GM12864 (cell line): ENCODE results near the gene ADAD2.

Experiments
- DNase-seq: peaks from one replicate; pipeline ENCODE4 v3.0.0-alpha.2; 2011; ENCODE audit warnings: low read depth
- H3K4me3 ChIP-seq: 2 replicates; pipeline ENCODE4 v1.5.1; 2011; ENCODE audit warnings: mild to moderate bottlenecking, low read depth, low read length, control low read depth
- CTCF ChIP-seq: IDR thresholded peaks from 2 replicates; pipeline ENCODE4 v1.5.1; 2011; ENCODE audit warnings: low read depth, mild to moderate bottlenecking, moderate library complexity, low read length, control low read depth, inconsistent platforms; ENCODE audit errors: missing control alignments

Gene ADAD2

GRCh38 chr16:84205976-84206691, 15.2 kb downstream of the ADAD2 start:
- no peak for TF ChIP-seq CTCF
- no peak overlapping the region for H3K4me3 ChIP-seq
- no peak for DNase-seq

- no peak overlapping the region for H3K4me3 ChIP-seq
- no peak for DNase-seq
- TF ChIP-seq CTCF = no peak
Observed at GRCh38 chr16:84207251-84207650, 16.3 kb downstream of the ADAD2 start.

GRCh38 chr16:84207879-84208278, 16.9 kb downstream of the ADAD2 start:
- no peak for TF ChIP-seq CTCF
- DNase-seq = no peak
- no peak overlapping the region for H3K4me3 ChIP-seq

- no peak overlapping the region for H3K4me3 ChIP-seq
- TF ChIP-seq CTCF = no peak
- no peak for DNase-seq
Observed at GRCh38 chr16:84209989-84210388, 19.0 kb downstream of the ADAD2 start.

GRCh38 chr16:84212154-84212553, 21.2 kb downstream of the ADAD2 start:
- no peak for DNase-seq
- H3K4me3 ChIP-seq = no peak overlapping the region
- no peak for TF ChIP-seq CTCF

DNA sequence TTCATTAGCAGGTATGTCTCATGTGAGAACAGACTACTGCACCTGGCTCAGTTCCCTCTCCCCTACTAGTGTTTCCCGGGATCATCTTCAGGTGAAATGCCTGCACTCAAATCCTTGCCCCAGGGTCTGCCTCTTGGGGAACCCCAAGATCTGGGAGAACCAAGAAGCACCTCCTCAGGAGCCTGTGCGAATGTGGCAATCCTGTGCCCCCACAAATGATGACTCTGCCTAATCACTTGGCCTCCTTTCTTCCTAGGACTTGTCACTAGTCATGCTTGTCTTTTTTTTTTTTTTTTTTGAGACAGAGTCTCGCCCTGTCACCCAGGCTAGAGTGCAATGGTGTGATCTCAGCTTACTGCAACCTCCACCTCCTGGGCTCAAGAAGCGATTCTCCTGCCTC, 21.7 kb downstream of the ADAD2 start:
- DNase-seq = no peak
- no peak for TF ChIP-seq CTCF
- H3K4me3 ChIP-seq = no peak overlapping the region

GRCh38 chr16:84214451-84215066, 23.6 kb downstream of the ADAD2 start:
- no peak for DNase-seq
- no peak overlapping the region for H3K4me3 ChIP-seq
- no peak for TF ChIP-seq CTCF
